ENCODE data around the gene ACSF3. TPM values are rescaled to one million over a fixed set of nuclear protein-coding genes. Genes with fewer than 3 reads are reported as not detected.

ACSF3 gene
- total RNA-seq, 1 experiment from 2014 or later: 55.2 TPM

DNA sequence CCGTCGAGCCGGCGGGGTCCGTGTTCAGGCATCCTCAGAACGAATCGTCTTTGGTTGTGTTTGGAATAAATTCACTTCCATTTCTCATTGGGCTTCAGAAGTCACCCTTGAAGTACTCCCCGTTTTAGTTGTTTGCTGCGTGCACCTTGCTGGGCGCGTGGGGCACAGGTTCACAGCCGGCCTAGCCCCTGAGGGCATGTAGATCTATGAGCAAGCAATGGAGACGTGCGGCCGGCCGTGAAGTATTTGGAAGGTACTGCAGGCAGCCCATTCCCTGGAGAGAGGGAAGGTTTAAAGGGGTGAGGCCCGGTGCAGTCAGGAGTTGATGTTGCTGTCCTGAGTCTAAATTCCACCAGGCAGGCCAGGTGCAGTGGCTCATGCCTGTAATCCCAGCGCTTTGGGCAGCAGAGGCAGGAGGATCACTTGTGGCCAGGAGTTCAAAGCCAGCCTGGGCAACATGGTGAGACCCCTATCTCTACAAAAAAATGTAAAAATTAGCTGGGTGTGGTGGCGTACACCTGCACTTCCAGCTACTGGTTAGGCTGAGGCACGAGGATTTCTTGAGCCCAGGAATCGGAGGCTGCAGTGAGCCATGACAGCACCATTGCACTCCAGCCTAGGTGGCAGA is 714 bp downstream of the ACSF3 start:
- Histone ChIP-seq H3K9me3 (no peaks in the 10 kb centered on the region), H3K4me3 (ENCODE audit: low read depth, low read length) (peak overlapping the region; percentile 79), H3K27me3 (replicated peaks; ENCODE audit: control insufficient read depth, insufficient read depth, low read length) (peaks cover 4% of the 10 kb centered on the region), H3K36me3 (ENCODE audit: control insufficient read depth, insufficient read depth, low read length) (no peaks in the 10 kb centered on the region; the same call in 1 of the 2 replicates), H3K4me1 (peaks cover 16% of the 10 kb centered on the region)
- H3K4me3 Mint-ChIP-seq (ENCODE audit: unreplicated experiment): peak overlapping the region; percentile 91
- CTCF ChIA-PET: no interaction called here
- no peaks in the 10 kb centered on the region for H3K9me3 Mint-ChIP-seq (ENCODE audit: unreplicated experiment)
- no TSS peak for BruUV-seq (replicated peaks)
- peaks cover 23% of the 10 kb centered on the region for H3K4me1 Mint-ChIP-seq (ENCODE audit: low read depth, unreplicated experiment)
- peaks cover 24% of the 10 kb centered on the region for H3K36me3 Mint-ChIP-seq (ENCODE audit: insufficient read depth, unreplicated experiment)
- TF ChIP-seq CTCF (IDR thresholded peaks at IDR 0.05; ENCODE audit: insufficient read depth in 1 of 2, low read depth in 1 of 2, low read length in 1 of 2, severe bottlenecking in 1 of 2, unreplicated experiment in 1 of 2): no peak
- intact Hi-C loops (cut with micrococcal nuclease; ENCODE audit: unreplicated experiment): no loop called here
- H3K27ac Mint-ChIP-seq (ENCODE audit: unreplicated experiment): peak overlapping the region; percentile 86
- H3K27me3 Mint-ChIP-seq (ENCODE audit: insufficient read depth, unreplicated experiment): peaks cover 8% of the 10 kb centered on the region
- POLR2A ChIA-PET: no interaction called here
- peak in 1 of 2 experiments; percentile 44 for DNase-seq

DNA sequence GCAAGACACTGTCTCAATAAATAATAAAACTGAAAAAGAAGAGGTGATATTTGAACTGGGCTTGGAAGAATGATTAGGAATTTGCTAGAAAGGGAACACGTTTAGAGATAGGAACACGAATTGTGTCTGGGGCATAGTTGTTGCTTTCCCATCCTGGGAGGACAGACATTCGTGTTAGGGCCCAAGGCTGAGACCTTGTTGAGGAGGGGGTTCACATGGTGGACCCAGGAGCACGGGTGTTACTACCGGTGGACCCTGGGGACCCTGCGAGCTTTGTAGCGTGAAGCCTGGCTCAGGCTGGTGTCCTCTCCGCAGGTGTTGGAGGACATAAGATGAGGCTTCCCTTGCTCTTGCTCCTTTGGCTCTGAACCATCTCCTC is 1.2 kb downstream of the ACSF3 start:
- intact Hi-C loops (cut with micrococcal nuclease; ENCODE audit: unreplicated experiment): no loop called here
- ChIA-PET POLR2A (no interaction called here), CTCF (no interaction called here)
- peaks cover 16% of the 10 kb centered on the region for H3K4me1 ChIP-seq
- no peaks in the 10 kb centered on the region for H3K9me3 ChIP-seq
- H3K4me3 ChIP-seq (ENCODE audit: low read depth, low read length): peak overlapping the region; percentile 79
- TF ChIP-seq CTCF (IDR thresholded peaks at IDR 0.05; ENCODE audit: insufficient read depth in 1 of 2, low read depth in 1 of 2, low read length in 1 of 2, severe bottlenecking in 1 of 2, unreplicated experiment in 1 of 2): no peak
- peaks cover 23% of the 10 kb centered on the region for H3K4me1 Mint-ChIP-seq (ENCODE audit: low read depth, unreplicated experiment)
- no peaks in the 10 kb centered on the region for H3K9me3 Mint-ChIP-seq (ENCODE audit: unreplicated experiment)
- no peak for DNase-seq
- H3K4me3 Mint-ChIP-seq (ENCODE audit: unreplicated experiment): peak overlapping the region; percentile 91
- H3K27me3 ChIP-seq (replicated peaks; ENCODE audit: control insufficient read depth, insufficient read depth, low read length): peaks cover 4% of the 10 kb centered on the region
- H3K27ac Mint-ChIP-seq (ENCODE audit: unreplicated experiment): no peak overlapping the region
- peaks cover 8% of the 10 kb centered on the region for H3K27me3 Mint-ChIP-seq (ENCODE audit: insufficient read depth, unreplicated experiment)
- no peaks in the 10 kb centered on the region; the same call in 1 of the 2 replicates for H3K36me3 ChIP-seq (ENCODE audit: control insufficient read depth, insufficient read depth, low read length)
- peaks cover 27% of the 10 kb centered on the region for H3K36me3 Mint-ChIP-seq (ENCODE audit: insufficient read depth, unreplicated experiment)
- TSS peak; percentile 44 for BruUV-seq (replicated peaks)

DNA sequence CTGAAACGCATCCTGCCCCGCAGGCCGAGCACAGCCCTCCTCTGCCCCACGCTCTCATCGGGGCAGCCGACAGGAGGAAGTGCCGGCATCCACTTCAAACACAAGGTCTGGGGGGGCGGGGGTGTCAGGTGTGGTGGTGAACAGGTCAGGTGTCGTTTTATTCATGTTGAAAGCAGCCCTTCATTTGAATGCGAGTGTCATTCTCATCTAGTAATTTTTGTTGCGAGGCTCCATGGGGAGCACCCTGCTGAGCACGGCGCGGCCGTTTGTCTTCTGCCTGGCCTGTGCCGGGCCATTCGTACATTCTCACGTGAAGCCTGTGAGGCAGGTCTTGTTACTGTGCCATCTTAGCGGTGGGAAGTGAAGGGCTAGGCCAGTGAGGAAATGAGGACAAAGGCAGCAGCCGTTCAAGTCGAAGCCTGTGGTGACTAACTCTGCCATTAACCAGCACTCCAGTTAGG is 1.9 kb downstream of the ACSF3 start:
- intact Hi-C loops (cut with micrococcal nuclease; ENCODE audit: unreplicated experiment): no loop called here

More for the DNA sequence above, 1.9 kb downstream of the ACSF3 start:
- H3K27me3 Mint-ChIP-seq (ENCODE audit: insufficient read depth, unreplicated experiment): peaks cover 8% of the 10 kb centered on the region
- no peak for TF ChIP-seq CTCF (IDR thresholded peaks at IDR 0.05; ENCODE audit: insufficient read depth in 1 of 2, low read depth in 1 of 2, low read length in 1 of 2, severe bottlenecking in 1 of 2, unreplicated experiment in 1 of 2)
- H3K27me3 ChIP-seq (replicated peaks; ENCODE audit: control insufficient read depth, insufficient read depth, low read length): peaks cover 4% of the 10 kb centered on the region
- CTCF ChIA-PET: interaction anchor here (0.6 kb wide), 1 partner anchor 30 kb away, joined by 4 read pairs; no protein-coding TSS in a partner anchor
- no peak for DNase-seq
- H3K9me3 Mint-ChIP-seq (ENCODE audit: unreplicated experiment): no peaks in the 10 kb centered on the region
- peaks cover 27% of the 10 kb centered on the region for H3K36me3 Mint-ChIP-seq (ENCODE audit: insufficient read depth, unreplicated experiment)
- no peaks in the 10 kb centered on the region for H3K9me3 ChIP-seq
- no peaks in the 10 kb centered on the region; the same call in 1 of the 2 replicates for H3K36me3 ChIP-seq (ENCODE audit: control insufficient read depth, insufficient read depth, low read length)
- POLR2A ChIA-PET: no interaction called here
- peaks cover 16% of the 10 kb centered on the region for H3K4me1 ChIP-seq
- H3K4me1 Mint-ChIP-seq (ENCODE audit: low read depth, unreplicated experiment): peaks cover 23% of the 10 kb centered on the region
- no peak overlapping the region for H3K4me3 ChIP-seq (ENCODE audit: low read depth, low read length)
- H3K27ac Mint-ChIP-seq (ENCODE audit: unreplicated experiment): no peak overlapping the region
- no TSS peak for BruUV-seq (replicated peaks)
- no peak overlapping the region for H3K4me3 Mint-ChIP-seq (ENCODE audit: unreplicated experiment)
